ENCODE measurements around the gene TMEM233. TPM values are rescaled to one million over a fixed set of nuclear protein-coding genes. Genes with fewer than 3 reads are reported as not detected.

TMEM233 gene
- total RNA-seq = 0.58 and 1.2 TPM in 2 replicates

GRCh38 chr12:119593578-119594398, at the start of gene TMEM233:
TSS of gene TMEM233 (plus strand) at chr12:119593774. CDS start at chr12:119593849, 75 bp downstream.

GRCh38 chr12:119667577-119668323, 74.2 kb downstream of the TMEM233 start, which contains the start of gene PRKAB1:
TSS of gene PRKAB1 (plus strand) at chr12:119668133. CDS start at chr12:119668245, 112 bp downstream.

Other genes starting within 250 kb of the TMEM233 start
- gene PRKAB1, start 74.4 kb downstream of the TMEM233 start, total RNA-seq = 10.6 and 14.1 TPM in 2 replicates

Measured in myometrial cell (primary cell).